ENCODE data around the gene NCBP1. TPM values are rescaled to one million over a fixed set of nuclear protein-coding genes. Genes with fewer than 3 reads are reported as not detected.

NCBP1 gene
- total RNA-seq, 3 donors from 2014 or later = 25.0 to 33.2 (median 30.2) TPM

- Histone ChIP-seq H3K27me3 (no peaks in the 10 kb centered on the region), H3K4me1 (no peaks in the 10 kb centered on the region), H3K4me3 (no peak overlapping the region), H3K36me3 (no peaks in the 10 kb centered on the region), H3K27ac (no peak overlapping the region), H3K9me3 (no peaks in the 10 kb centered on the region)
- intact Hi-C loops (cut with DNase I; ENCODE audit: low total_unique reads) = no loop called here
- TF ChIP-seq POLR2A (IDR thresholded peaks at IDR 0.05) (no peak), POLR2AphosphoS5 (IDR thresholded peaks at IDR 0.05) (no peak)
- TF ChIP-seq, protein P1, sequence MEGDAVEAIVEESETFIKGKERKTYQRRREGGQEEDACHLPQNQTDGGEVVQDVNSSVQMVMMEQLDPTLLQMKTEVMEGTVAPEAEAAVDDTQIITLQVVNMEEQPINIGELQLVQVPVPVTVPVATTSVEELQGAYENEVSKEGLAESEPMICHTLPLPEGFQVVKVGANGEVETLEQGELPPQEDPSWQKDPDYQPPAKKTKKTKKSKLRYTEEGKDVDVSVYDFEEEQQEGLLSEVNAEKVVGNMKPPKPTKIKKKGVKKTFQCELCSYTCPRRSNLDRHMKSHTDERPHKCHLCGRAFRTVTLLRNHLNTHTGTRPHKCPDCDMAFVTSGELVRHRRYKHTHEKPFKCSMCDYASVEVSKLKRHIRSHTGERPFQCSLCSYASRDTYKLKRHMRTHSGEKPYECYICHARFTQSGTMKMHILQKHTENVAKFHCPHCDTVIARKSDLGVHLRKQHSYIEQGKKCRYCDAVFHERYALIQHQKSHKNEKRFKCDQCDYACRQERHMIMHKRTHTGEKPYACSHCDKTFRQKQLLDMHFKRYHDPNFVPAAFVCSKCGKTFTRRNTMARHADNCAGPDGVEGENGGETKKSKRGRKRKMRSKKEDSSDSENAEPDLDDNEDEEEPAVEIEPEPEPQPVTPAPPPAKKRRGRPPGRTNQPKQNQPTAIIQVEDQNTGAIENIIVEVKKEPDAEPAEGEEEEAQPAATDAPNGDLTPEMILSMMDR (IDR thresholded peaks at IDR 0.05) = no peak
- no peak for DNase-seq (ENCODE audit: low spot score in 2 of 2)
These were observed 39.2 kb upstream of the NCBP1 start for GRCh38 chr9:97594381-97594921.

DNA sequence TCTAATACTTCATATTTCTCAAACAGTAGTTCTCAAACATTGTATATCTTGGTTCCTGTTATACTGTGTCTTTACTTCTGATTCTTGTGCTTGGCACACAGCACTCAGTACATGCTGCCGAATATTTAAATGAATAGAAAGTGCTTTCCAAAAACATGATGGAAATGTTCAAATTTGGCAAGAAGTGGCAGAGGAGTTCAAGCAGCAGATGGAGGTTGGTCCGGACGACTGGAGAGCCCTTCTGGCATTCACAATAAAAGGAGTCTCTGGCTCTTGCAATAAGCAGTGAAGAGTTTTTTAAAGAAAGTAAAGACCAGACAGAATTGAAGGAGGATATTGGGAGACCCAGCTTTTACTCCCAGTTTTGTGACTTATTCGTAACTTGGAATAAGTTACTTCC, 36.7 kb upstream of the NCBP1 start:
- H3K27me3 ChIP-seq = no peaks in the 10 kb centered on the region
- no peaks in the 10 kb centered on the region for H3K4me1 ChIP-seq
- no peaks in the 10 kb centered on the region for H3K9me3 ChIP-seq
- no peaks in the 10 kb centered on the region for H3K36me3 ChIP-seq
- intact Hi-C loops (cut with DNase I; ENCODE audit: low total_unique reads) = no loop called here
- no peak overlapping the region for H3K4me3 ChIP-seq
- DNase-seq (ENCODE audit: low spot score in 2 of 2) = no peak
- no peak for TF ChIP-seq POLR2A (IDR thresholded peaks at IDR 0.05)
- no peak for TF ChIP-seq POLR2AphosphoS5 (IDR thresholded peaks at IDR 0.05)
- TF ChIP-seq, protein P1 (IDR thresholded peaks at IDR 0.05) = no peak
- H3K27ac ChIP-seq = no peak overlapping the region

DNA sequence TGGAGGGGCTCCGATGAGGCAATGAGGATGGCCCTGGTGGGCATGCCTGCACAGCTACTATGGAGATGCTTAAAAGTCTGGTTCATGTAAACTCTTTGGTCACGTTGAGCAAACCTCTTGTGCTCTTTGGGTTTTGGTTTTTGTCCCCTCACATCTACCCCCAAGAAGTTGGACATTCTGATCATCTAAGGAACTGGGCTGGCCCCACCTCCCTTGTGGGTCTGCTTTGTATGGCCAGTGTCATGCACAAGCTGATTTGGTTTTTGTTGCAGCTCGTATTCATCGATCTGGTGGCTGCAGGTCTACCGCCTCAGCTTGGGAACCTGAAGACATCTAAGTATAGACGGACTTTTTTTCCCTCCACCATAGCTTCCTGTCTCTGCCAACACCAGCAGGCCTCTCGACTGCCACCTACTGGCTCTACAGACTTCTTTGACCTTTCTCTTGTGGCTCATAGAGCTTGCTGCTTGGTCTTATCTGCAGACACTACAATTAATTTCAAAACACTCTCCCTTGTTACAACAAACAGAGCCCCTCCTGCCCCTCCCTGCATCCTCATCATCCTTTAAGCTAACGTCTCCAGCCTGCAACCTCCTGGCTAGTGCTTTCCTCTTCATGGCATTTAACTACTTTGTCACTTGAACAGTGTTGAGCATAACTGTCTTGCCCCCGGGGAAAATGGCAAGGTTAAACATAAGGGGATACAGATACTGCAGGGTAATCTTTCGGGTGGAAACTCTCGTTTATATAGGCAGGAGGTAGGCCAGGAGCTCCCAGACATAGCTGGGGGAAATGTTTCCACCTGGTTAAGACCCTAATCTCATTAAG, 34.9 kb upstream of the NCBP1 start:
- DNase-seq (ENCODE audit: low spot score in 2 of 2) = peak; percentile 47 to 59
- TF ChIP-seq POLR2A (IDR thresholded peaks at IDR 0.05) (no peak), POLR2AphosphoS5 (IDR thresholded peaks at IDR 0.05) (peak in 1 of 3 donors; percentile 72)
- TF ChIP-seq, protein P1 (IDR thresholded peaks at IDR 0.05) = peak in 2 of 3 donors; percentile 62 to 78
- no peak overlapping the region for H3K4me3 ChIP-seq
- H3K36me3 ChIP-seq = no peaks in the 10 kb centered on the region
- no peaks in the 10 kb centered on the region for H3K9me3 ChIP-seq
- H3K4me1 ChIP-seq = no peaks in the 10 kb centered on the region
- no peaks in the 10 kb centered on the region for H3K27me3 ChIP-seq
- intact Hi-C loops (cut with DNase I; ENCODE audit: low total_unique reads) = no loop called here
- H3K27ac ChIP-seq = no peak overlapping the region

GRCh38 chr9:97599314-97599846, 34.2 kb upstream of the NCBP1 start:
- TF ChIP-seq, protein P1 (IDR thresholded peaks at IDR 0.05) = no peak
- TF ChIP-seq POLR2A (IDR thresholded peaks at IDR 0.05) = no peak
- no peak for TF ChIP-seq POLR2AphosphoS5 (IDR thresholded peaks at IDR 0.05)
- H3K36me3 ChIP-seq = no peaks in the 10 kb centered on the region
- H3K27ac ChIP-seq = no peak overlapping the region
- no peaks in the 10 kb centered on the region for H3K9me3 ChIP-seq
- no peak for DNase-seq (ENCODE audit: low spot score in 2 of 2)
- H3K4me3 ChIP-seq = no peak overlapping the region
- no peaks in the 10 kb centered on the region for H3K27me3 ChIP-seq
- intact Hi-C loops (cut with DNase I; ENCODE audit: low total_unique reads) = no loop called here
- no peaks in the 10 kb centered on the region for H3K4me1 ChIP-seq

Data from breast epithelium (tissue), 4 donors.